D721Med (cell line): ENCODE data around the gene CAPN14.

Source experiments
- DNase-seq: peaks from one replicate; pipeline ENCODE4 v3.0.0; 2011; ENCODE audit warnings: low spot score; ENCODE audit not compliant: insufficient read length
- FAIRE-seq: peaks from 2 replicates; lab custom pipeline; 2011; peaks lifted over from hg19 to GRCh38; lab: Jason Lieb, UNC
- CTCF ChIP-seq: IDR thresholded peaks from 2 replicates; pipeline ENCODE4 v1.5.1; 2012; ENCODE audit warnings: mild to moderate bottlenecking, control low read depth; ENCODE audit not compliant: insufficient read depth; ENCODE audit errors: missing control alignments

Gene CAPN14

GRCh38 chr2:31251018-31251417, 33.7 kb upstream of the CAPN14 start:
- TF ChIP-seq CTCF: no peak
- DNase-seq (no peak), FAIRE-seq (no peak)

GRCh38 chr2:31249009-31249690, 31.8 kb upstream of the CAPN14 start:
- DNase-seq (no peak), FAIRE-seq (no peak)
- TF ChIP-seq CTCF: no peak

- no peak for TF ChIP-seq CTCF
- DNase-seq (no peak), FAIRE-seq (no peak)
Measured at GRCh38 chr2:31248139-31248538, 30.8 kb upstream of the CAPN14 start.

- FAIRE-seq: no peak
- DNase-seq: no peak
- TF ChIP-seq CTCF: no peak
Measured at GRCh38 chr2:31247711-31248110, 30.4 kb upstream of the CAPN14 start.

- FAIRE-seq (no peak), DNase-seq (no peak)
- no peak for TF ChIP-seq CTCF
Measured at GRCh38 chr2:31246184-31246852, 29.0 kb upstream of the CAPN14 start.

GRCh38 chr2:31244101-31244500, 26.8 kb upstream of the CAPN14 start:
- DNase-seq: no peak
- TF ChIP-seq CTCF: no peak
- FAIRE-seq: no peak

- TF ChIP-seq CTCF: no peak
- DNase-seq (no peak), FAIRE-seq (no peak)
Measured at GRCh38 chr2:31243053-31243452, 25.7 kb upstream of the CAPN14 start.
